SK-N-SH (cell line): ENCODE measurements around the gene ACVR2B.

ENCODE experiments used
- CTCF ChIP-seq: fragments of 200-600 bp; sonication (generic); IDR thresholded peaks from 2 replicates; pipeline ENCODE4 v1.6.1; 2017; ENCODE audit warnings: antibody characterized with exemption, mild to moderate bottlenecking, moderate library complexity
- GABPA ChIP-seq: IDR thresholded peaks from 2 replicates; pipeline ENCODE4 v1.4.0; 2012; ENCODE audit warnings: low read depth, mild to moderate bottlenecking
- MAX ChIP-seq: IDR thresholded peaks from 2 replicates; pipeline ENCODE4 v1.4.0; 2012; ENCODE audit warnings: low read depth
- MEF2A ChIP-seq: IDR thresholded peaks from 2 replicates; pipeline ENCODE4 v1.4.0; 2012; ENCODE audit warnings: low read depth, borderline replicate concordance
- PBX3 ChIP-seq: IDR thresholded peaks from 2 replicates; pipeline ENCODE4; 2012
- POLR2AphosphoS5 ChIP-seq: IDR thresholded peaks from 2 replicates; pipeline ENCODE4 v1.6.1; 2012; ENCODE audit warnings: low read depth, low read length
- REST ChIP-seq: IDR thresholded peaks from 2 replicates; pipeline ENCODE4 v1.6.1; 2012; ENCODE audit warnings: mild to moderate bottlenecking, low read depth, low read length, moderate library complexity
- RFX5 ChIP-seq: IDR thresholded peaks from 2 replicates; pipeline ENCODE4 v1.6.1; 2012; ENCODE audit warnings: mild to moderate bottlenecking, improper control_type of control experiment, low read length
- RXRA ChIP-seq: IDR thresholded peaks from 2 replicates; pipeline ENCODE4 v1.4.0; 2012; ENCODE audit warnings: low read depth, mild to moderate bottlenecking, borderline replicate concordance
- TAF1 ChIP-seq: IDR thresholded peaks from 2 replicates; pipeline ENCODE4 v1.6.1; 2012; ENCODE audit warnings: low read depth, mild to moderate bottlenecking, low read length, moderate library complexity, borderline replicate concordance
- USF2 ChIP-seq: fragments of 150-350 bp; IDR thresholded peaks from 2 replicates; pipeline ENCODE4 v1.6.1; 2017; ENCODE audit warnings: antibody characterized with exemption, low read length, low read depth, borderline replicate concordance
- YY1 ChIP-seq: IDR thresholded peaks from 2 replicates; pipeline ENCODE4 v1.4.0; 2012; ENCODE audit warnings: low read depth, mild to moderate bottlenecking
- ZBTB33 ChIP-seq: IDR thresholded peaks from 2 replicates; pipeline ENCODE4 v1.4.0; 2012; ENCODE audit warnings: low read depth, borderline replicate concordance

GRCh38 chr3:38476157-38476756 lies 22.6 kb downstream of the ACVR2B start:
- no peak for TF ChIP-seq MEF2A
- TF ChIP-seq CTCF: no peak
- TF ChIP-seq REST: no peak
- TF ChIP-seq YY1: no peak
- TF ChIP-seq GABPA: no peak
- TF ChIP-seq TAF1: no peak
- TF ChIP-seq MAX: no peak
- TF ChIP-seq RFX5: no peak
- TF ChIP-seq PBX3: no peak
- no peak for TF ChIP-seq RXRA
- TF ChIP-seq POLR2AphosphoS5: no peak
- no peak for TF ChIP-seq USF2
- TF ChIP-seq ZBTB33: no peak
